Caco-2 (cell line): Measurements from ENCODE around the gene CDKAL1. TPM values are rescaled to one million over a fixed set of nuclear protein-coding genes. Genes with fewer than 3 reads are reported as not detected.

ENCODE experiments used
- BruUV-seq: library from RNA; stranded (reverse); fragments of 400-500 nt; replicated peaks from 2 replicates; lab custom pipeline; 2021; lab: Mats Ljungman, UMichigan
- CTCF ChIA-PET: fragments of 300-600 bp; sonication (Branson Sonifier 250); formaldehyde crosslinking; loops from one replicate; lab custom pipeline; 2022; ENCODE audit warnings: antibody characterized with exemption; lab: Charles Lee
- POLR2A ChIA-PET: fragments of 300-600 bp; sonication (Branson Sonifier 250); formaldehyde crosslinking; loops from one replicate; lab custom pipeline; 2022; ENCODE audit warnings: antibody characterized with exemption; lab: Charles Lee
- DNase-seq, 2 experiments: peaks; one replicate each; pipeline versions ENCODE4 v3.0.0 to v3.0.0-alpha.2; 2020 to 2022
- H3K27me3 ChIP-seq: replicated peaks from 2 replicates; pipeline ENCODE4 v1.6.0; 2011; ENCODE audit warnings: low read length; ENCODE audit not compliant: control insufficient read depth, insufficient read depth
- H3K36me3 ChIP-seq: 2 replicates; pipeline ENCODE4 v1.5.1; 2011; ENCODE audit warnings: low read length; ENCODE audit not compliant: control insufficient read depth, insufficient read depth
- H3K4me1 ChIP-seq: fragments of 250-450 bp; sonication (Bioruptor Pico); 2 replicates; pipeline ENCODE4 v1.5.1; 2020; ENCODE audit warnings: mild to moderate bottlenecking
- H3K4me3 ChIP-seq: 2 replicates; pipeline ENCODE4 v1.5.1; 2011; ENCODE audit warnings: low read depth, mild to moderate bottlenecking, control low read depth, low read length
- H3K9me3 ChIP-seq: fragments of 250-450 bp; sonication (Bioruptor Pico); 2 replicates; pipeline ENCODE4 v1.5.1; 2020; ENCODE audit warnings: mild to moderate bottlenecking, moderate library complexity
- H3K27ac Mint-ChIP-seq: one replicate; pipeline ENCODE4 v1.8.0; 2022; ENCODE audit warnings: mixed read lengths; ENCODE audit not compliant: unreplicated experiment
- H3K27me3 Mint-ChIP-seq: one replicate; pipeline ENCODE4 v1.8.0; 2022; ENCODE audit warnings: mixed read lengths; ENCODE audit not compliant: insufficient read depth, unreplicated experiment
- H3K36me3 Mint-ChIP-seq: one replicate; pipeline ENCODE4 v1.8.0; 2022; ENCODE audit warnings: mild to moderate bottlenecking, mixed read lengths; ENCODE audit not compliant: insufficient read depth, unreplicated experiment
- H3K4me1 Mint-ChIP-seq: one replicate; pipeline ENCODE4 v1.8.0; 2022; ENCODE audit warnings: low read depth, mixed read lengths; ENCODE audit not compliant: unreplicated experiment
- H3K4me3 Mint-ChIP-seq: one replicate; pipeline ENCODE4 v1.8.0; 2022; ENCODE audit warnings: mild to moderate bottlenecking, moderate library complexity, mixed read lengths; ENCODE audit not compliant: unreplicated experiment
- H3K9me3 Mint-ChIP-seq: one replicate; pipeline ENCODE4 v1.8.0; 2022; ENCODE audit warnings: mixed read lengths; ENCODE audit not compliant: unreplicated experiment
- intact Hi-C: fragments of 100-400 bp; cut with micrococcal nuclease; formaldehyde crosslinking; loops from one replicate; pipeline ENCODE4 v1.10.0; 2022; ENCODE audit not compliant: unreplicated experiment
- total RNA-seq: library from RNA; stranded (reverse); gene quantifications from 2 replicates; pipeline ENCODE4 v1.2.3, GENCODE V29; 2022
- TF ChIP-seq, protein P1 (sequence below), 2 experiments: fragments of 200-600 bp in 1 of 2; IDR thresholded peaks; 1 replicate in 1 of 2; 2 replicates in 1 of 2; pipeline versions ENCODE4 v1.5.1 to v1.8.0; 2011 to 2022; ENCODE audit warnings: antibody characterized with exemption in 1 of 2, control low read depth in 1 of 2, inconsistent platforms in 1 of 2, low read depth in 1 of 2, low read length in 1 of 2, mild to moderate bottlenecking in 1 of 2, moderate library complexity in 1 of 2; ENCODE audit not compliant: insufficient read depth in 1 of 2, severe bottlenecking in 1 of 2, unreplicated experiment in 1 of 2

CDKAL1 gene
- total RNA-seq, 1 experiment from 2014 or later: 18.7 TPM

DNA sequence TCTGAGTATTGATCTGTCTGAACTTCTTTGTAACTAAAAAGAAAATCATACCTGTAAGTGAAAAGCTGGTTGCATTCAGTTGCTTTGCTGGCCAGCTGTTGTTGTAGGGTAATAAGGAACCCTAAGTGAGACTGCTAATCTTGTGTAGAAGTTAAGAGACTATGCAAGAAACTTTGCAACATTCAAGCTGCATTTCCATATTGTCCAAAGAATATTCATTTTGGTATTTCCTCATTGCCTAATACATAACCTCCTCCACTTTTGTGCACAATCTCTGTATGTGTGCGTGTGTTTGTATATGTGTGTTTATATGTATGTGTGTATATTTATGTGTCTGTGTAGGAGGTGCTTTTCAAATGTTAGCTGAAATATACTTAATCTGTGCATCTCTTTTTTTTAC, 414.9 kb downstream of the CDKAL1 start:
- Histone ChIP-seq H3K27me3 (no peaks in the 10 kb centered on the region), H3K9me3 (no peaks in the 10 kb centered on the region), H3K4me1 (no peaks in the 10 kb centered on the region), H3K36me3 (no peaks in the 10 kb centered on the region), H3K4me3 (no peak overlapping the region)
- Mint-ChIP-seq H3K4me3 (no peak overlapping the region), H3K27me3 (no peaks in the 10 kb centered on the region), H3K4me1 (no peaks in the 10 kb centered on the region), H3K9me3 (peaks cover 3% of the 10 kb centered on the region), H3K36me3 (peaks cover 2% of the 10 kb centered on the region), H3K27ac (no peak overlapping the region)
- intact Hi-C loops: no loop called here
- POLR2A ChIA-PET: no interaction called here
- TF ChIP-seq, protein P1, sequence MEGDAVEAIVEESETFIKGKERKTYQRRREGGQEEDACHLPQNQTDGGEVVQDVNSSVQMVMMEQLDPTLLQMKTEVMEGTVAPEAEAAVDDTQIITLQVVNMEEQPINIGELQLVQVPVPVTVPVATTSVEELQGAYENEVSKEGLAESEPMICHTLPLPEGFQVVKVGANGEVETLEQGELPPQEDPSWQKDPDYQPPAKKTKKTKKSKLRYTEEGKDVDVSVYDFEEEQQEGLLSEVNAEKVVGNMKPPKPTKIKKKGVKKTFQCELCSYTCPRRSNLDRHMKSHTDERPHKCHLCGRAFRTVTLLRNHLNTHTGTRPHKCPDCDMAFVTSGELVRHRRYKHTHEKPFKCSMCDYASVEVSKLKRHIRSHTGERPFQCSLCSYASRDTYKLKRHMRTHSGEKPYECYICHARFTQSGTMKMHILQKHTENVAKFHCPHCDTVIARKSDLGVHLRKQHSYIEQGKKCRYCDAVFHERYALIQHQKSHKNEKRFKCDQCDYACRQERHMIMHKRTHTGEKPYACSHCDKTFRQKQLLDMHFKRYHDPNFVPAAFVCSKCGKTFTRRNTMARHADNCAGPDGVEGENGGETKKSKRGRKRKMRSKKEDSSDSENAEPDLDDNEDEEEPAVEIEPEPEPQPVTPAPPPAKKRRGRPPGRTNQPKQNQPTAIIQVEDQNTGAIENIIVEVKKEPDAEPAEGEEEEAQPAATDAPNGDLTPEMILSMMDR (IDR thresholded peaks at IDR 0.05; ENCODE audit: insufficient read depth in 1 of 2, low read depth in 1 of 2, low read length in 1 of 2, severe bottlenecking in 1 of 2, unreplicated experiment in 1 of 2): no peak
- BruUV-seq: no TSS peak
- no peak for DNase-seq
- CTCF ChIA-PET: no interaction called here

DNA sequence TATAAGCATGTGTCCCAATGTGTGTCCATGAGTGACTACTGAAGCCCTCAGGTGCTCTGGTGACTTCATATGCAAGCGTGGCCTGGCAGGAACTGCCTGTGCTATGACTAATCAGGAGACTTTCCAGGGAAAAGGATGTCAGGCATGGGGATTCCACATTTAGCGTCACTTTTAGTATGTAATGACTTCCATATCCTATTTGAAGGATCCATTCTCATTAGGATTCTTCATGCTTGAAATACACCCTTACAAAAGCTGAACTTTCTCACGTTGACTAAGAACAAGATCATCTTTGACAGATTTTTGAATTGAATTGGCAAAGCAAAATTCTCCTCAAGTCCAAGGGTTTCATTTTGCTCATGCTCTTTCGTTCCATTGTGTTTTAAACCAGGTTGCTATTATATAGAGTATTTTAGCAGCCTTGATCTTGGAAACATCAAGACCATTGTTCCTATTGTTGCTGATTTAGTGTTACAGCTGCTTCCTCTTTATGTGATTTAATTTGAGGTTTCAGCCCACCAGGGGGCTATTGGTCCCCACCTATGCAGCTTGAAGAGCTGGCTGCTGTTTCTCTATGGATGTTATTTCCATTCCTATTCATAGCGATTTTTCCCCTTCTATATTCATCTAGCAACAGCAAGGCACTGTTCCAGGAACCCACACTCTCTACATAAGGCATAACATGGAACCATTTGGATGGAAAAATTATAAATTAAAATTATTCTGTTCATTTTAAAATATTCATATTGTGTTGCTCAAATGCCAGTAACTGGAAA, 418.6 kb downstream of the CDKAL1 start:
- H3K9me3 Mint-ChIP-seq: no peaks in the 10 kb centered on the region
- no peaks in the 10 kb centered on the region for H3K9me3 ChIP-seq
- H3K4me1 ChIP-seq: no peaks in the 10 kb centered on the region
- ChIA-PET CTCF (no interaction called here), POLR2A (no interaction called here)
- intact Hi-C loops: loop anchor here (5.0 kb wide), 1 partner anchor 159 kb away; no protein-coding TSS in a partner anchor
- BruUV-seq: no TSS peak
- DNase-seq: no peak
- H3K27ac Mint-ChIP-seq: no peak overlapping the region
- H3K4me1 Mint-ChIP-seq: no peaks in the 10 kb centered on the region
- H3K4me3 ChIP-seq: no peak overlapping the region
- H3K36me3 Mint-ChIP-seq: peaks cover 5% of the 10 kb centered on the region
- H3K36me3 ChIP-seq: no peaks in the 10 kb centered on the region
- H3K4me3 Mint-ChIP-seq: no peak overlapping the region
- no peaks in the 10 kb centered on the region for H3K27me3 ChIP-seq
- no peaks in the 10 kb centered on the region for H3K27me3 Mint-ChIP-seq
- TF ChIP-seq, protein P1 (IDR thresholded peaks at IDR 0.05; ENCODE audit: insufficient read depth in 1 of 2, low read depth in 1 of 2, low read length in 1 of 2, severe bottlenecking in 1 of 2, unreplicated experiment in 1 of 2): no peak

DNA sequence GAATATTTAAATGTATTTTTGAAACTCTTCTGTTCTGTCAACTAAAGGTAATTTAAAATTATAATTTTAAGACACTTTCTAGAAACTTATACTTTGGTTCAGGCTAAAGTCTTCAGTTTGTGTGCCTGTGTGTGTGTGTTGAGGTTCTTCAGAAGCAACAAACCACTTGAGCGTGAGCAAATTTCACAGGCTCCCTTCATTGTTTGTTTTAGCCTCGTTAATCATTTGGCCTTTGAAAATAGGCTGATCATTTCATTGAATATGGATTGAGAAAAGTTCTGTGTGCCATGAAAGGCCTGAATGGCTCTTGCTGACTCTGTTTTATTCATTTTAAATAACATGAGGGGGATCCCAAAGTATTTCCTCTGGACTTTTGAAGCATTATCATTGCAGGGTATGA, 420.1 kb downstream of the CDKAL1 start:
- H3K27ac Mint-ChIP-seq: no peak overlapping the region
- BruUV-seq: no TSS peak
- ChIA-PET CTCF (no interaction called here), POLR2A (no interaction called here)
- no peaks in the 10 kb centered on the region for H3K9me3 Mint-ChIP-seq
- Histone ChIP-seq H3K36me3 (no peaks in the 10 kb centered on the region), H3K4me1 (no peaks in the 10 kb centered on the region), H3K9me3 (no peaks in the 10 kb centered on the region), H3K27me3 (no peaks in the 10 kb centered on the region), H3K4me3 (no peak overlapping the region)
- intact Hi-C loops: loop anchor here (5.0 kb wide), 1 partner anchor 158 kb away; no protein-coding TSS in a partner anchor
- no peaks in the 10 kb centered on the region for H3K27me3 Mint-ChIP-seq
- H3K4me1 Mint-ChIP-seq: no peaks in the 10 kb centered on the region
- no peak for DNase-seq
- TF ChIP-seq, protein P1 (IDR thresholded peaks at IDR 0.05; ENCODE audit: insufficient read depth in 1 of 2, low read depth in 1 of 2, low read length in 1 of 2, severe bottlenecking in 1 of 2, unreplicated experiment in 1 of 2): no peak
- no peak overlapping the region for H3K4me3 Mint-ChIP-seq
- peaks cover 5% of the 10 kb centered on the region for H3K36me3 Mint-ChIP-seq
